K562 (cell line): ENCODE measurements around the gene ECHDC1. TPM values are rescaled to one million over a fixed set of nuclear protein-coding genes. Genes with fewer than 3 reads are reported as not detected.

Source experiments
- ARHGAP35 ChIP-seq: fragments of 450-650 bp; IDR thresholded peaks from 2 replicates; pipeline ENCODE4 v1.6.1; 2018; ENCODE audit not compliant: partially characterized antibody
- CSDE1 ChIP-seq, 2 experiments: fragments of 450-650 bp; IDR thresholded peaks; 2 replicates each; pipeline ENCODE4 v1.6.1; 2016; ENCODE audit warnings: mild to moderate bottlenecking in 1 of 2
- DIDO1 ChIP-seq: fragments of 450-650 bp; IDR thresholded peaks from 2 replicates; pipeline ENCODE4 v1.6.1; 2016; ENCODE audit warnings: low read depth, missing biosample characterization, missing genetic modification characterization
- DMBX1 ChIP-seq: fragments of 250-450 bp; sonication (Bioruptor Pico); IDR thresholded peaks from 2 replicates; pipeline ENCODE4 v1.8.0; 2022; ENCODE audit warnings: inconsistent platforms, mild to moderate bottlenecking, moderate library complexity, borderline replicate concordance
- E2F1 ChIP-seq: sonication (generic); formaldehyde crosslinking; IDR thresholded peaks from 2 replicates; pipeline ENCODE4 v1.8.1; 2023; ENCODE audit warnings: mild to moderate bottlenecking, missing genetic modification reagents, moderate library complexity
- FOXJ3 ChIP-seq: sonication (generic); formaldehyde crosslinking; IDR thresholded peaks from 2 replicates; pipeline ENCODE4 v1.4.0; 2020; ENCODE audit warnings: mild to moderate bottlenecking, missing genetic modification reagents
- HSF4 ChIP-seq: fragments of 250-450 bp; sonication (Bioruptor Pico); IDR thresholded peaks from 2 replicates; pipeline ENCODE4 v2.1.2; 2022; ENCODE audit warnings: mild to moderate bottlenecking, moderate library complexity, borderline replicate concordance
- KLF16 ChIP-seq: IDR thresholded peaks from 2 replicates; pipeline ENCODE4 v1.6.1; 2016; ENCODE audit warnings: antibody characterized with exemption
- KLF6 ChIP-seq: fragments of 250-450 bp; sonication (Bioruptor Pico); IDR thresholded peaks from 2 replicates; pipeline ENCODE4 v1.4.0; 2020; ENCODE audit warnings: mild to moderate bottlenecking, moderate library complexity, borderline replicate concordance
- MCM3 ChIP-seq: fragments of 450-650 bp; IDR thresholded peaks from 2 replicates; pipeline ENCODE4 v1.6.1; 2016
- NFIX ChIP-seq: fragments of 250-450 bp; sonication (Bioruptor Pico); IDR thresholded peaks from 2 replicates; pipeline ENCODE4 v1.4.0; 2020; ENCODE audit warnings: low read depth, mild to moderate bottlenecking, moderate library complexity
- POLR2H ChIP-seq: IDR thresholded peaks from 2 replicates; pipeline ENCODE4 v1.6.1; 2016; ENCODE audit warnings: missing genetic modification characterization, low read depth, mild to moderate bottlenecking, control low read depth, missing compliant biosample characterization, moderate library complexity
- RFX1 ChIP-seq: fragments of 450-650 bp; IDR thresholded peaks from 2 replicates; pipeline ENCODE4 v1.6.1; 2016; ENCODE audit warnings: mild to moderate bottlenecking, moderate library complexity
- SMARCA5 ChIP-seq: fragments of 450-650 bp; IDR thresholded peaks from 2 replicates; pipeline ENCODE4 v1.6.1; 2016
- TAL1 ChIP-seq: fragments of 450-650 bp; IDR thresholded peaks from 2 replicates; pipeline ENCODE4 v1.6.1; 2016; ENCODE audit warnings: mild to moderate bottlenecking
- ZBTB17 ChIP-seq: fragments of 450-650 bp; formaldehyde crosslinking; IDR thresholded peaks from 2 replicates; pipeline ENCODE4 v1.4.0; 2020; ENCODE audit warnings: mild to moderate bottlenecking
- ZFP91 ChIP-seq: sonication (generic); formaldehyde crosslinking; IDR thresholded peaks from 2 replicates; pipeline ENCODE4 v1.8.0; 2022; ENCODE audit warnings: mild to moderate bottlenecking, missing genetic modification reagents
- ZKSCAN8 ChIP-seq: fragments of 200-800 bp; sonication (Bioruptor generic); IDR thresholded peaks from 2 replicates; pipeline ENCODE4 v1.6.1; 2016; ENCODE audit warnings: missing genetic modification characterization, missing compliant biosample characterization
- ZNF717 ChIP-seq: fragments of 250-450 bp; sonication (Bioruptor Pico); IDR thresholded peaks from 2 replicates; pipeline ENCODE4 v1.5.0; 2021
- ZNF830 ChIP-seq: fragments of 250-450 bp; sonication (Bioruptor Pico); IDR thresholded peaks from 2 replicates; pipeline ENCODE4 v1.5.0; 2021; ENCODE audit warnings: mild to moderate bottlenecking
- polyA plus RNA-seq, 8 experiments: library from polyadenylated mRNA; depleted of rRNA in 4 of 8; stranded (reverse) in 5 of 8; unstranded in 3 of 8; fragments of >200 nt; fragmentation: Nextera tagmentation in 2 of 8; fragmentation: Illumina TruSeq in 1 of 8; extraction: Ambion mirVana in 2 of 8; extraction: Trizol in 1 of 8; gene quantifications; 2 replicates each; pipeline versions ENCODE4 v1.2.1 to v1.2.3, GENCODE V29; 2011 to 2014; ENCODE audit warnings: inconsistent platforms in 1 of 8, missing spikeins in 1 of 8
- total RNA-seq, 7 experiments: library from RNA; depleted of rRNA in 6 of 7; stranded (reverse); fragments of >200 nt in 6 of 7; fragmentation: Illumina TruSeq in 2 of 7; extraction: Trizol in 2 of 7; gene quantifications; 2 replicates each; pipeline versions ENCODE4 v1.2.1 to v1.2.3, GENCODE V29; 2011 to 2021; ENCODE audit warnings: low replicate concordance in 1 of 7
- TF ChIP-seq, protein P1 (sequence below): sonication (generic); formaldehyde crosslinking; IDR thresholded peaks from 2 replicates; pipeline ENCODE4 v1.8.0; 2022; ENCODE audit warnings: mild to moderate bottlenecking, low read depth, missing genetic modification reagents
- TF ChIP-seq, protein P2 (sequence below): fragments of 250-450 bp; sonication (Bioruptor Pico); IDR thresholded peaks from 2 replicates; pipeline ENCODE4 v1.5.0; 2021
- TF ChIP-seq, protein P3 (sequence below), 3 experiments: IDR thresholded peaks in 2 of 3; conservative IDR thresholded peaks in 1 of 3; 2 replicates each; pipeline ENCODE4 v1.5.1; 2011 to 2012; ENCODE audit warnings: low read length in 3 of 3, mild to moderate bottlenecking in 3 of 3, control low read depth in 2 of 3, improper control_type of control experiment in 1 of 3, inconsistent platforms in 1 of 3, low read depth in 1 of 3, mixed read lengths in 1 of 3, moderate library complexity in 1 of 3; ENCODE audit not compliant: insufficient read depth in 2 of 3

ECHDC1 gene
- total and polyA plus RNA-seq, 9 of the 15 experiments (the other 6 are each of a cell fraction or from before 2014, with no cell fraction given) = 58.0 to 105 (median 78.6) TPM

- TF ChIP-seq POLR2H (tag) (no peak; the same call in 1 of the 2 replicates), DMBX1 (CRISPR knock-in tag) (no peak), RFX1 (no peak), ZBTB17 (CRISPR knock-in tag) (no peak), FOXJ3 (CRISPR knock-in tag) (no peak), TAL1 (0 out of 2 replicates have a peak, but pooled peaks have one; percentile 2), ZNF717 (CRISPR knock-in tag) (no peak), ZFP91 (CRISPR knock-in tag) (no peak), DIDO1 (tag) (peak; percentile 72), SMARCA5 (no peak), KLF6 (CRISPR knock-in tag) (peak; percentile 28; the same call in 1 of the 2 replicates), HSF4 (CRISPR knock-in tag) (no peak), KLF16 (no peak), NFIX (CRISPR knock-in tag) (no peak), MCM3 (no peak), E2F1 (no peak), ZKSCAN8 (CRISPR knock-in tag) (no peak), ZNF830 (CRISPR knock-in tag) (no peak), ARHGAP35 (no peak), CSDE1 (IDR thresholded peaks at IDR 0.05) (no peak)
- TF ChIP-seq, protein P1, sequence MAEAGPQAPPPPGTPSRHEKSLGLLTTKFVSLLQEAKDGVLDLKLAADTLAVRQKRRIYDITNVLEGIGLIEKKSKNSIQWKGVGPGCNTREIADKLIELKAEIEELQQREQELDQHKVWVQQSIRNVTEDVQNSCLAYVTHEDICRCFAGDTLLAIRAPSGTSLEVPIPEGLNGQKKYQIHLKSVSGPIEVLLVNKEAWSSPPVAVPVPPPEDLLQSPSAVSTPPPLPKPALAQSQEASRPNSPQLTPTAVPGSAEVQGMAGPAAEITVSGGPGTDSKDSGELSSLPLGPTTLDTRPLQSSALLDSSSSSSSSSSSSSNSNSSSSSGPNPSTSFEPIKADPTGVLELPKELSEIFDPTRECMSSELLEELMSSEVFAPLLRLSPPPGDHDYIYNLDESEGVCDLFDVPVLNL (CRISPR knock-in tag) = 0 out of 2 replicates have a peak, but pooled peaks have one; percentile 6
- TF ChIP-seq, protein P2, sequence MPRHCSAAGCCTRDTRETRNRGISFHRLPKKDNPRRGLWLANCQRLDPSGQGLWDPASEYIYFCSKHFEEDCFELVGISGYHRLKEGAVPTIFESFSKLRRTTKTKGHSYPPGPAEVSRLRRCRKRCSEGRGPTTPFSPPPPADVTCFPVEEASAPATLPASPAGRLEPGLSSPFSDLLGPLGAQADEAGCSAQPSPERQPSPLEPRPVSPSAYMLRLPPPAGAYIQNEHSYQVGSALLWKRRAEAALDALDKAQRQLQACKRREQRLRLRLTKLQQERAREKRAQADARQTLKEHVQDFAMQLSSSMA (CRISPR knock-in tag) = no peak
- TF ChIP-seq, protein P3, sequence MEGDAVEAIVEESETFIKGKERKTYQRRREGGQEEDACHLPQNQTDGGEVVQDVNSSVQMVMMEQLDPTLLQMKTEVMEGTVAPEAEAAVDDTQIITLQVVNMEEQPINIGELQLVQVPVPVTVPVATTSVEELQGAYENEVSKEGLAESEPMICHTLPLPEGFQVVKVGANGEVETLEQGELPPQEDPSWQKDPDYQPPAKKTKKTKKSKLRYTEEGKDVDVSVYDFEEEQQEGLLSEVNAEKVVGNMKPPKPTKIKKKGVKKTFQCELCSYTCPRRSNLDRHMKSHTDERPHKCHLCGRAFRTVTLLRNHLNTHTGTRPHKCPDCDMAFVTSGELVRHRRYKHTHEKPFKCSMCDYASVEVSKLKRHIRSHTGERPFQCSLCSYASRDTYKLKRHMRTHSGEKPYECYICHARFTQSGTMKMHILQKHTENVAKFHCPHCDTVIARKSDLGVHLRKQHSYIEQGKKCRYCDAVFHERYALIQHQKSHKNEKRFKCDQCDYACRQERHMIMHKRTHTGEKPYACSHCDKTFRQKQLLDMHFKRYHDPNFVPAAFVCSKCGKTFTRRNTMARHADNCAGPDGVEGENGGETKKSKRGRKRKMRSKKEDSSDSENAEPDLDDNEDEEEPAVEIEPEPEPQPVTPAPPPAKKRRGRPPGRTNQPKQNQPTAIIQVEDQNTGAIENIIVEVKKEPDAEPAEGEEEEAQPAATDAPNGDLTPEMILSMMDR (IDR thresholded peaks at IDR 0.05 in 2 of 3, conservative IDR thresholded peaks at IDR 0.05 in 1 of 3; ENCODE audit: insufficient read depth in 2 of 3, low read depth in 1 of 3, low read length in 3 of 3) = 0 out of 6 replicates have a peak, but pooled peaks of 1 of the 3 experiments have one; percentile 10
These were observed at the start of gene ECHDC1 (continued) for GRCh38 chr6:127342946-127343808.
